Measurements from ENCODE around the gene ACSL3.

DNA sequence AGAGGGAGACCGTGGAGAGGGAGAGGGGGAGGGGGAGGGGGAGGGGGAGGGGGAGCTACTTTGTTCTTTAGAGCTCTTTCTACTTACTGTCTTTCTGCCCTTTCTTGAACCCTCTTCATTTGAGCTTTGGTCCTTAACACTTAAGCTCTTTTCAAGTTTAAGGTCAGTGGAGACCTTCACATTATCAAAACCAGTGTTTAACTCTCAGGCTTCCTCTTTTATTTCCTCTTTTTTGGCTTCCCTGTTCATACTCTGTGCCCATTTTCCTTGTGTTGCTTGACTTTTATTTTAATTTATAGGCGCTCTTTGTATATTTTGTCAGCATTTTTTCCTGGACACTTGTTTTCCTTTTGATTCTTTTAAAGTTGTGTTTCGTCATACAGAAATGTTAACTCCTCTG is 37.1 kb downstream of the ACSL3 start:
- TF ChIP-seq EZH2 (IDR thresholded peaks at IDR 0.05; ENCODE audit: borderline replicate concordance, insufficient read depth, low read length, poor library complexity, severe bottlenecking) (no peak), EP300 (conservative IDR thresholded peaks at IDR 0.05; ENCODE audit: poor library complexity, severe bottlenecking) (no peak)

Data from neural cell (in vitro differentiated cells).